ENCODE data around the gene CTNNBL1.

GRCh38 chr20:37915434-37915787, 221.6 kb downstream of the CTNNBL1 start:
- TF ChIP-seq CTCF (IDR thresholded peaks at IDR 0.05) (no peak), POLR2A (IDR thresholded peaks at IDR 0.05) (no peak)

Measured in stomach (tissue), 4 donors.